OCI-LY7 (cell line): ENCODE measurements around the gene HJV.

Experiments used
- CTCF ChIP-seq: fragments of 200-600 bp; sonication (generic); conservative IDR thresholded peaks from 2 replicates; pipeline ENCODE4 v1.5.1; 2014; ENCODE audit warnings: mild to moderate bottlenecking, antibody characterized with exemption, low read length, moderate library complexity, mixed read lengths
- EZH2phosphoT487 ChIP-seq: fragments of 200-600 bp; sonication (generic); IDR thresholded peaks from 2 replicates; pipeline ENCODE4 v1.6.1; 2018; ENCODE audit warnings: low read depth, borderline replicate concordance, mild to moderate bottlenecking, mixed run types, antibody characterized with exemption, low read length, moderate library complexity, mixed read lengths

DNA sequence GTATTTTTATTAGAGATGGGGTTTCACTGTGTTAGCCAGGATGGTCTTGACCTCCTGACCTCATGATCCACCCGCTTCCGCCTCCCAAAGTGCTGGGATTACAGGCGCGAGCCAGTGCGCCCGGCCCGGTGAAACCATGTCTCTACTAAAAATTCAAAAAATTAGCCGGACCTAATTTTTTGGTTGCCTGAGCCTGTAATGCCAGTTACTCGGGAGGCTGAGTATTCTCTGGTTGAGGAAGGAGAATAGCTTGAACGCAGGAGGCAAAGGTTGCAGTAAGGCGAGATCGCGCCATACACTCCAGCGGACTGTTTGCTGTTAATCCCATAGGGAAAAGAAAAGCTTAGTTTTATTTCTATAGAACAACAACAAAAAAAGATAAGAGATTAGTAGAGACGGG, 29.9 kb upstream of the HJV start:
- TF ChIP-seq EZH2phosphoT487 (no peak), CTCF (no peak)
